ENCODE measurements around the gene IGF1. TPM values are rescaled to one million over a fixed set of nuclear protein-coding genes. Genes with fewer than 3 reads are reported as not detected.

Gene IGF1
- total RNA-seq, 2 experiments from 2014 or later: not detected

DNA sequence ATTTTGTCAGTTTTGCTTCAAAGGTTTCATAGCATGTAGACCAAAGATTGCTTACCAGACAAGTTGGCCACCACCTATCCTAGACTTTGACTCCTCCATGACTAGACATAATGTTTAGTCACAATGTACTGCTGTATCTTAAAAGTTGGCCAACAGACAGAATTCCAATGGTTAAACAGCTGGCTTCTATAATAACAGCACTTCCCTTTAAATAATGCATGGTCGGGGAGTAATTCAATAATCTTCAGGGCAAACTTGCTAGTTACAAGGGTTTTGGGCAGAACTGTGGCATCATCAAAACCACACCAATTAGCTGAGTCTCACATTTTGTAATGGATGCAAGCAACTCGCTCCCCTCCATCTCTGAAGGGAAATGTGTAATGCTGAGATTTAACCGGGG lies 56.9 kb downstream of the IGF1 start:
- ChIA-PET CTCF (no interaction called here), POLR2A (no interaction called here)
- H3K4me3 Mint-ChIP-seq: no peak overlapping the region
- H3K9me3 Mint-ChIP-seq (ENCODE audit: low read depth): no peaks in the 10 kb centered on the region
- H3K36me3 Mint-ChIP-seq (ENCODE audit: low read depth): no peaks in the 10 kb centered on the region
- peaks cover 5% of the 10 kb centered on the region for H3K4me1 Mint-ChIP-seq
- intact Hi-C loops (cut with DNase I, micrococcal nuclease): no loop called here
- no peak overlapping the region for H3K27ac Mint-ChIP-seq
- DNase-seq: no peak
- H3K27me3 Mint-ChIP-seq: peaks cover 8% of the 10 kb centered on the region
- no peak for ATAC-seq

- Mint-ChIP-seq H3K27ac (no peak overlapping the region), H3K4me3 (no peak overlapping the region), H3K36me3 (ENCODE audit: low read depth) (no peaks in the 10 kb centered on the region), H3K9me3 (ENCODE audit: low read depth) (no peaks in the 10 kb centered on the region), H3K4me1 (peaks cover 5% of the 10 kb centered on the region), H3K27me3 (peaks cover 8% of the 10 kb centered on the region)
- ATAC-seq: peak; percentile 82
- intact Hi-C loops (cut with DNase I, micrococcal nuclease): no loop called here
- no peak for DNase-seq
- ChIA-PET POLR2A (no interaction called here), CTCF (interaction anchor here (1.3 kb wide), 1 partner anchor 98 kb away, joined by 3 read pairs; no protein-coding TSS in a partner anchor)
These were observed 58.4 kb downstream of the IGF1 start for GRCh38 chr12:102421802-102422583.

- Mint-ChIP-seq H3K9me3 (ENCODE audit: low read depth) (no peaks in the 10 kb centered on the region), H3K27me3 (peaks cover 7% of the 10 kb centered on the region), H3K4me3 (no peak overlapping the region), H3K36me3 (ENCODE audit: low read depth) (no peaks in the 10 kb centered on the region), H3K27ac (no peak overlapping the region), H3K4me1 (peaks cover 5% of the 10 kb centered on the region)
- intact Hi-C loops (cut with DNase I, micrococcal nuclease): no loop called here
- CTCF ChIA-PET: interaction anchor here (0.6 kb wide), 1 partner anchor 251 kb away, joined by 3 read pairs; no protein-coding TSS in a partner anchor
- ATAC-seq: no peak
- DNase-seq: no peak
- POLR2A ChIA-PET: no interaction called here
These were observed 61.1 kb downstream of the IGF1 start for GRCh38 chr12:102419094-102419764.

DNA sequence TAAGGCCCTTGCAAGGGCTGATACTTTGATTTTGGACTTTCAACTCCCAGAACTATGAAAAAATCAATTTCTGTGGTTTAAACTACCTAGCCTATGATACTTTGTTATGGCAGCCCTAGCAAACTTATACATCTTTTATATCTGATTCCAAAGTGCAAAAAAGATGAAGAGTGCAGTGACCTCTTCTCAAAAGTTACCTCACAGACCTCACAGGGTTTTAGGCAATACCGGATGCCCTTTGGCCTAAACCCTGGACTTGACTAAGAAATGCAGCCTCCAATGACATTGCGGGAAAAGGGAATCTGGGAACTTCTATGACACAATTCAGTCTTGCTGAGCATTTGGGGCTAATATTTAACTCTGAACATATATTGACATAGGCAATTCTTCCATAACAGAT lies 63.3 kb downstream of the IGF1 start:
- intact Hi-C loops (cut with DNase I, micrococcal nuclease): no loop called here
- no peak overlapping the region for H3K4me3 Mint-ChIP-seq
- DNase-seq: no peak
- H3K4me1 Mint-ChIP-seq: peaks cover 5% of the 10 kb centered on the region
- no peaks in the 10 kb centered on the region for H3K9me3 Mint-ChIP-seq (ENCODE audit: low read depth)
- H3K36me3 Mint-ChIP-seq (ENCODE audit: low read depth): no peaks in the 10 kb centered on the region
- ATAC-seq: no peak
- no peak overlapping the region for H3K27ac Mint-ChIP-seq
- peaks cover 6% of the 10 kb centered on the region for H3K27me3 Mint-ChIP-seq
- ChIA-PET POLR2A (no interaction called here), CTCF (no interaction called here)

DNA sequence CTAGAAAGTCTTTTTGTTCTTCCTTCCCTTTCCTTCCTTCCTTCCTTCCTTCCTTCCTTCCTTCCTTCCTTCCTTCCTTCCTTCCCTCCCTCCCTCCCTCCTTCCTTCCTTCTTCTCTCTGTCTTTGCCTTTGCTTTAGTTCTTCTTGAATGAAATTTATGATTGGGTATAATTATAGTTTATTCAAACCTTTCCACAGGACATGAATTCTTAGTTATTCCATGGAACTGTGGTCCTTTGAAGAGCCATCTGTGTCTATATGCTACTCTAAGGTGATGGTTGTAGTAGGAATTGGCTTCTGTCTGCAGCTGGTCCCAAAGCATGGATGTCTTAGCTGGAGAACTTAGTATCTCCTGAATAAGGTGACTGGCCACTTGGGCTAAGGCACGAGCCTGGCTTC lies 64.8 kb downstream of the IGF1 start:
- no peaks in the 10 kb centered on the region for H3K36me3 Mint-ChIP-seq (ENCODE audit: low read depth)
- H3K4me1 Mint-ChIP-seq: no peaks in the 10 kb centered on the region
- peaks cover 4% of the 10 kb centered on the region for H3K27me3 Mint-ChIP-seq
- no peak overlapping the region for H3K4me3 Mint-ChIP-seq
- H3K9me3 Mint-ChIP-seq (ENCODE audit: low read depth): no peaks in the 10 kb centered on the region
- DNase-seq: no peak
- ATAC-seq: no peak
- H3K27ac Mint-ChIP-seq: no peak overlapping the region
- CTCF ChIA-PET: no interaction called here
- intact Hi-C loops (cut with DNase I, micrococcal nuclease): no loop called here
- POLR2A ChIA-PET: no interaction called here

DNA sequence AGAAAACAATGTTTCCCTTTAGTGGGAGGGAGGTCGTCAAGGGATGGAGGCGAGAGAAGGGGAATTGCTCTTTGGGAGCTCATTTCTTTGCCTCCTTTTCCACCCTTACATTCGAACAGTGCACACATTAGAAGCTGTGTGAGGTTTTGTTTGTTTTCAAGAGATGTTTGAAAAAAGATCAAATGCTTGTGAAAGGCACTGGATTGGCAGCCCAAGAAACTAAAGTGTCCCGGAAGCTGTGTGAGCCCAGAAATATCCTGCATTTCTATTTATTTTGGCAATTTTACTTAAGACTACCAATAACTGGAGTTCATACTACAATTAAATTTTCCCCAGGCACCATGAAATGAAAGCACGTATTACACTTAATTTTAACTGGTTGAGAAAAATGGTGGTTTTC lies 67.0 kb downstream of the IGF1 start:
- no peaks in the 10 kb centered on the region for H3K9me3 Mint-ChIP-seq (ENCODE audit: low read depth)
- no peaks in the 10 kb centered on the region for H3K4me1 Mint-ChIP-seq
- no peak for DNase-seq
- intact Hi-C loops (cut with DNase I, micrococcal nuclease): no loop called here
- no peaks in the 10 kb centered on the region for H3K36me3 Mint-ChIP-seq (ENCODE audit: low read depth)
- ChIA-PET CTCF (interaction anchor here (0.6 kb wide), 1 partner anchor 14 kb away, joined by 3 read pairs; no protein-coding TSS in a partner anchor), POLR2A (no interaction called here)
- ATAC-seq: no peak
- peaks cover 7% of the 10 kb centered on the region for H3K27me3 Mint-ChIP-seq
- H3K27ac Mint-ChIP-seq: no peak overlapping the region
- H3K4me3 Mint-ChIP-seq: no peak overlapping the region

DNA sequence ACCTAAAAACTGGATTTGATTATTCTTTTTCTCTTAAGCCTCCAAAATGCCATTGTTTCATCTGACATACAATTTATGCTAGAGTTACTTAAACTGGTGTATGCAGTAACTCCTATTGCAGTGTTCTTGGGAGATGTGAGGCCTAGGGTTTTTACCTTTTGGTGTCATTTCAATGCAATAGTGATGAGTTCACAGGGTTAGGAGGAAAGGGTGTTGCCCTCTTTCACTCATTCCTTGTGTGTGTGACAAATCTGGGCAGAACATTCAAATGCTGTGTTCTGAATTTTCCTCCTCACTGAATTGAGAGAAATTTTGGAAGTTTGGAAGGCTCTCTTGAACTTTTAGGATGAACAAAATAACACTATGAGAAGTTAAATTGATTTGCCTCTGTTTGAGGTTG lies 69.9 kb downstream of the IGF1 start:
- Mint-ChIP-seq H3K9me3 (ENCODE audit: low read depth) (no peaks in the 10 kb centered on the region), H3K27me3 (peaks cover 5% of the 10 kb centered on the region), H3K27ac (no peak overlapping the region), H3K36me3 (ENCODE audit: low read depth) (no peaks in the 10 kb centered on the region), H3K4me3 (no peak overlapping the region), H3K4me1 (no peaks in the 10 kb centered on the region)
- ChIA-PET CTCF (no interaction called here), POLR2A (no interaction called here)
- ATAC-seq (no peak), DNase-seq (no peak)
- intact Hi-C loops (cut with DNase I, micrococcal nuclease): no loop called here

DNA sequence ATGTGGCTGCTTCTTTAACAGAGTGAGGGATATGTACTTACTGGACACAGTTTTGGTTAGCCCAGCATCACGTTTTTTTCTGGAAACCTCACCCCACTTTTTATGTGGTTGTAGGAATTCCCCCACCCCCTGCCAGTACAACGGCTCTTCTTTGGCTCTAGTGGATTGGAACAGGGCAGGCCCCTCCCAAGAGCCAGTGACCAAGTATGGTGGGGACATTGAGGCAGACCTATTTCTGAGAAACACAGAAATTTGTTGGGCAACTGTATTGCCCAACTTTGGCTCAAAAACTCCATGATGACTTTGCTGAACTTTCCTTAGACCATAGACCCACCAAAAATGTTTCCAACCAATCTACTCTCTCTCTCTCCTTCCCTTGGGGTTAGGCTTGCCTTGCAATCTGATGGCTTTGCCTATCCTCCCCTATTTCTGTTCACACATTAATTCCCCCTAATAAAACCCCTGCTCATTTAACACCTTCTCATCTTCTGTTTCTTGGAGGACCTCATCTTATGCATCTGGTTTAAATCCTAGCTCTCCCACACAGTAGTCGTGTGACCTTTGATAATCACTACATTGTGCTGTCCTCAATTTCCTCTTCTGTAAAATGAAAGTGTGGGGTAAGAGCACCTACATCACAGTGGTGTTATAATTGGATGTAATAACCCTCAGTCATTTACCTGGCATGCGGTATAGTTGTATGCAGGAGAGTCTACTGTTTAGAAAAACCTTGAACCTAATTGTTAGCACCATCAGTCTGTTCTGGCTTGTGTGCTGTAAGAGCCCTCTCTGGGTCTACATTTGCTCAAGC lies 71.7 kb downstream of the IGF1 start:
- POLR2A ChIA-PET: no interaction called here
- CTCF ChIA-PET: no interaction called here
- DNase-seq (no peak), ATAC-seq (no peak)
- no peak overlapping the region for H3K4me3 Mint-ChIP-seq
- no peaks in the 10 kb centered on the region for H3K9me3 Mint-ChIP-seq (ENCODE audit: low read depth)
- no peaks in the 10 kb centered on the region for H3K36me3 Mint-ChIP-seq (ENCODE audit: low read depth)
- H3K27me3 Mint-ChIP-seq: peaks cover 3% of the 10 kb centered on the region
- intact Hi-C loops (cut with DNase I, micrococcal nuclease): no loop called here
- H3K27ac Mint-ChIP-seq: no peak overlapping the region
- no peaks in the 10 kb centered on the region for H3K4me1 Mint-ChIP-seq

DNA sequence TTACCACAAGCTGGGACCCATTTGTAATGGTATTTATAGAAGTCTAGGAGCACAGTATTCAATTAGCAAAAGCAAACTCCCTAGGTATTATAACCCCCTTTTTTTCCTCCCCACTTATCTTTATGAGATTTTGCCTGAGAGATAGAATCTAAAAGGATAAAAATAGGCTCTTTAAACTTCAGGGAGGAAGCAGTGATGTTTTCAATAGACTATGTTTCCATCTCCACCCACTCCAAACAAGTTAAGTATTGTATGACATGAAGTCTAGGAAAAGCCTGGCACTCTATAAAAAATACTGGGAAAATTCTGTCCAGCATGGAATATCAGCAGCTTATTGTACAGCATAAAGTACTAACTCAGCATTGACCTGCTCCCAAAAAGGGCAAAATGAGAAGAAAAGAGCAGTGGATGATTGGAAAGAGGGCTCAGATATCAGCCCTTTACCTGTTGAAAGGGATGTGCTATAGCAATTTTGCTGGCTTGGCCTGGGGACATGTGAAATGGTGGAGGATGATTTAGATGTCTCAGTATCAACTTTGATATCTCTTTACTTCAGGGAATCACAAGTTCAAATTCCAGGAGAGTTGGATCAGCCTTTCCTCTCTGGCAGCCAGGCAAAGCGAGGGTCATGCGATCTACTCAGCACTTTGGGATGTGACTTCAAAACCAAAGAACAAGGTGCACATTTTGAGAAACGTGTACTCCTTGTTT lies 72.4 kb downstream of the IGF1 start:
- Mint-ChIP-seq H3K27me3 (peaks cover 3% of the 10 kb centered on the region), H3K27ac (no peak overlapping the region)
- intact Hi-C loops (cut with DNase I, micrococcal nuclease): no loop called here

GRCh38 chr12:102406033-102406584 lies 74.3 kb downstream of the IGF1 start:
- no peak overlapping the region for H3K4me3 Mint-ChIP-seq
- no peaks in the 10 kb centered on the region for H3K9me3 Mint-ChIP-seq (ENCODE audit: low read depth)
- H3K27me3 Mint-ChIP-seq: peaks cover 3% of the 10 kb centered on the region
- ChIA-PET CTCF (no interaction called here), POLR2A (no interaction called here)
- DNase-seq (no peak), ATAC-seq (no peak)
- no peaks in the 10 kb centered on the region for H3K4me1 Mint-ChIP-seq
- no peak overlapping the region for H3K27ac Mint-ChIP-seq
- intact Hi-C loops (cut with DNase I, micrococcal nuclease): no loop called here
- no peaks in the 10 kb centered on the region for H3K36me3 Mint-ChIP-seq (ENCODE audit: low read depth)

More for the DNA sequence above, 72.4 kb downstream of the IGF1 start:
- ChIA-PET POLR2A (no interaction called here), CTCF (interaction anchor here (0.5 kb wide), 1 partner anchor 76 kb away, joined by 3 read pairs; no protein-coding TSS in a partner anchor)
- ATAC-seq (no peak), DNase-seq (no peak)
- no peaks in the 10 kb centered on the region for H3K36me3 Mint-ChIP-seq (ENCODE audit: low read depth)
- H3K9me3 Mint-ChIP-seq (ENCODE audit: low read depth): no peaks in the 10 kb centered on the region
- H3K4me1 Mint-ChIP-seq: no peaks in the 10 kb centered on the region
- no peak overlapping the region for H3K4me3 Mint-ChIP-seq

DNA sequence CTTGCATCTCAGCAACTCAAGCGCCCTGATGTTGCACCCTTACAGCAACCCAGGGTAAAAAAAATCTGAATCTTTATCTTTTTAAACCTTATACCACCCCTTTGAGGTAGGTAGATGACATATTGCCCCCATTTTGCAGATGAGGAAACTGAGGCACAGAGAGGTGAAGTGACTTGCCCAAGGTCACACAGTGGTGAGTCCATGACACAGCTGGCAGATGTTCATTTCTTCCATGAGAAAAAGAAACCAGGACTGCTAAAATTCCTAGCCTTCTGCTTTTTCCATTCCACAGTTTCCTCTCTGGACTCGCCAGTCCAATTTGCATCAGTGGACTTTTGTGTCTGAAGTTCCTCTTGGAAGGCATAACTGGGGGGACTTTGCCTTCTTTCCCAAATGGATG lies 79.3 kb downstream of the IGF1 start:
- no peaks in the 10 kb centered on the region for H3K36me3 Mint-ChIP-seq (ENCODE audit: low read depth)
- CTCF ChIA-PET: no interaction called here
- no peak overlapping the region for H3K4me3 Mint-ChIP-seq
- no peak for ATAC-seq
- no peak for DNase-seq
- H3K9me3 Mint-ChIP-seq (ENCODE audit: low read depth): no peaks in the 10 kb centered on the region
- H3K27me3 Mint-ChIP-seq: peaks cover 4% of the 10 kb centered on the region
- POLR2A ChIA-PET: no interaction called here
- H3K27ac Mint-ChIP-seq: no peak overlapping the region
- H3K4me1 Mint-ChIP-seq: no peaks in the 10 kb centered on the region
- intact Hi-C loops (cut with DNase I, micrococcal nuclease): no loop called here
